PC-9 (cell line): ENCODE data around the gene GIGYF2.

Experiments used
- CTCF ChIP-seq: fragments of 200-600 bp; sonication (generic); conservative IDR thresholded peaks from 2 replicates; pipeline ENCODE4 v1.6.1; 2017; ENCODE audit warnings: mixed run types, antibody characterized with exemption, mild to moderate bottlenecking, moderate library complexity
- EZH2 ChIP-seq: fragments of 200-600 bp; sonication (generic); IDR thresholded peaks from 2 replicates; pipeline ENCODE4 v1.8.0; 2017; ENCODE audit warnings: antibody characterized with exemption, low read depth

GRCh38 chr2:232876978-232877441 lies 179.9 kb downstream of the GIGYF2 start:
- TF ChIP-seq EZH2 (no peak), CTCF (no peak)
